Fibroblast of mammary gland (primary cell): ENCODE results near the gene LRRC10.
A peak's percentile ranks its signal among the peaks of the same experiment; 100 is the strongest.

ENCODE experiments used
- DNase-seq: peaks from one replicate; pipeline ENCODE4 v3.0.0-alpha.2; 2010; ENCODE audit warnings: low read depth
- H3K4me3 ChIP-seq: 2 replicates; pipeline ENCODE4 v1.5.1; 2011; ENCODE audit warnings: low read depth, mild to moderate bottlenecking, low read length, moderate library complexity; ENCODE audit not compliant: control insufficient read depth
- TF ChIP-seq, protein P1 (sequence below): conservative IDR thresholded peaks from 2 replicates; pipeline ENCODE4 v1.5.1; 2011; ENCODE audit warnings: low read depth, low read length, inconsistent platforms; ENCODE audit not compliant: control insufficient read depth, insufficient read depth

LRRC10 gene

DNA sequence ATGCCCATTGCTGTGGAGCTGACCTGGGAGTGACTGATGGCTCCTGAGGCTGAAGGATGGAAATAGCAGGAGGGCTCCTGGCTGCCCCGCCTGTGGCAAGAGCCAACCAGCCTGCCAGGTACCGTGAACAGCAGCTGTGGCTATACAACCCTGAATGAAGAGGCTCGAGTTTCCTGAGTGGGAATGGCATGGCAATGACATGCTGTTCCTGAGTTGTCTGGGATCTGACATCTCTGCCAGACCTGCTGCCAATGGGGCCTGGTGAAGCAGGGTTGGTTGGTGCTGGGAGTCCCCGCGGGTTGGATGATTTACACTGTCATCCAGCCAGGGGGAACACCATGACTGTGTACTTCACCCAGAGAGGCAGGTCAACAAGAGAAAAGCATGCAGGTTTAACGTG is 31.8 kb upstream of the LRRC10 start:
- no peak overlapping the region for H3K4me3 ChIP-seq
- DNase-seq, result no peak
- TF ChIP-seq, protein P1, sequence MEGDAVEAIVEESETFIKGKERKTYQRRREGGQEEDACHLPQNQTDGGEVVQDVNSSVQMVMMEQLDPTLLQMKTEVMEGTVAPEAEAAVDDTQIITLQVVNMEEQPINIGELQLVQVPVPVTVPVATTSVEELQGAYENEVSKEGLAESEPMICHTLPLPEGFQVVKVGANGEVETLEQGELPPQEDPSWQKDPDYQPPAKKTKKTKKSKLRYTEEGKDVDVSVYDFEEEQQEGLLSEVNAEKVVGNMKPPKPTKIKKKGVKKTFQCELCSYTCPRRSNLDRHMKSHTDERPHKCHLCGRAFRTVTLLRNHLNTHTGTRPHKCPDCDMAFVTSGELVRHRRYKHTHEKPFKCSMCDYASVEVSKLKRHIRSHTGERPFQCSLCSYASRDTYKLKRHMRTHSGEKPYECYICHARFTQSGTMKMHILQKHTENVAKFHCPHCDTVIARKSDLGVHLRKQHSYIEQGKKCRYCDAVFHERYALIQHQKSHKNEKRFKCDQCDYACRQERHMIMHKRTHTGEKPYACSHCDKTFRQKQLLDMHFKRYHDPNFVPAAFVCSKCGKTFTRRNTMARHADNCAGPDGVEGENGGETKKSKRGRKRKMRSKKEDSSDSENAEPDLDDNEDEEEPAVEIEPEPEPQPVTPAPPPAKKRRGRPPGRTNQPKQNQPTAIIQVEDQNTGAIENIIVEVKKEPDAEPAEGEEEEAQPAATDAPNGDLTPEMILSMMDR, result no peak

DNA sequence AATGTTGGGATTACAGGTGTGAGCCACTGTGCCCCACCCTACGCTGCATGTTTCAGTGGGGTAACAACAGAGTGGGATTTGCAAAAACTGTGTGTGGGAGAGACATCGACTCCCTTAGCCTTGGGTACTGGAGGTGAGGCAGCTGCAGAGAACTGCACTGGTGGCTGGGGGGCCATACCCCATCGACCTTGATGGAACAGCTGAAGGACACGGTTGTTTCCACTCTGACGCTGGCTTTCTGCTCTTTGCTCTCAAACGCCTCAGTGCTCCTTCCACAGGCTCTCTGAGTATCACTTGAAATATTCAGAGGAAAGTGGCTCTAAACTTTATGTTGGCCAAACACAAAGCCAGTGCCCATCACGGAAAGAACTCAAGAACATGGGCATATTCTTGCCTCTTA is 30.8 kb upstream of the LRRC10 start:
- TF ChIP-seq, protein P1, result no peak
- no peak for DNase-seq

DNA sequence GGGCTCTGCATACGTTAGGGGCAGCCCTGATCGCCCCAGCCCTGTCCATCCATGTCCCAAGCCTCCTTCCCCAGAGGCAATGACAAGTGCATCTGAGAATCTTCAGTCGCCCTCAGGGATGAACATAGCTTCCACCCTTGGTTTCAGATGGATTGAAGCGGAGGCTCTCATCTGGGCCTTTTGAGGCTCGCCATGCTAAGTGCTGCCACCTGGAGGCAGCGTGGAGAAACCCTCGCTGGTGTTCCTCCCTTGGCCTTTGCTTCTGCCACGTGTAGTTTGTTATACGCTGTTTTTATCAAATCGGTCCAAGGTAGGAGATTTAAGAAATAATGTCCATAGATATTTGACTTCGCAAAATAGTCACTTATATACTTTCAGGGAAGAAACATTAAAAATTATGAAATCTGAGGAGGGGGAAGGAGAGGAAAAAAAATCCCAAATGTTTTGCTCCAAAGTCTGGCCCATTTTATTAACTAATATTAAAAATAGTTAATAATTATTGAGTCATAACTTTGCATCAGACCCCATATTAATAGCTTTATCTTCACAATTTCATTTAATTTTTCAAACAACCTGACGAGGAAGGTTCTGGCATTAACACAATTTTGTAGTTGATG is 28.8 kb upstream of the LRRC10 start:
- TF ChIP-seq, protein P1, result peak; percentile 97
- H3K4me3 ChIP-seq, result no peak overlapping the region
- peak; percentile 71 for DNase-seq

More for the DNA sequence above, 30.8 kb upstream of the LRRC10 start:
- H3K4me3 ChIP-seq, result no peak overlapping the region

DNA sequence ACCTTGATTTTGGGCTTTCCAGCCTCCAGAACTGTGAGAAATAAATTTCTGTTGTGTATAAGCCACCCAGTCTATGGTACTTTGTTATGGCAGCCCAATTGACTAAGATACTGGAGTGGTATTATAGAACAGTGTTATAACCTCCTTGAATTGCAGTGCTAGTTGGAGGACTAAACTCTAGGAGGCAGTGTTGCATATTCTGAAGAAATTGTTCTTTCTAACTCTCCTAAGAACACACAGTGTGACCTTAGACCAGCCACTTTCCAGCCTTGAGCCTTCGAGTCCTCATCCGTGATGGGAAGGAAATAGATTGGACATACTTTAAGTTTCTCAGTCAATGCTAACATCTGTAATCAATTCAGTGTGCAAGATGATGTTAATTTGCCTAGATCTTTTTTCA is 22.4 kb upstream of the LRRC10 start:
- TF ChIP-seq, protein P1, result peak; percentile 38
- no peak overlapping the region for H3K4me3 ChIP-seq
- peak; percentile 10 for DNase-seq

DNA sequence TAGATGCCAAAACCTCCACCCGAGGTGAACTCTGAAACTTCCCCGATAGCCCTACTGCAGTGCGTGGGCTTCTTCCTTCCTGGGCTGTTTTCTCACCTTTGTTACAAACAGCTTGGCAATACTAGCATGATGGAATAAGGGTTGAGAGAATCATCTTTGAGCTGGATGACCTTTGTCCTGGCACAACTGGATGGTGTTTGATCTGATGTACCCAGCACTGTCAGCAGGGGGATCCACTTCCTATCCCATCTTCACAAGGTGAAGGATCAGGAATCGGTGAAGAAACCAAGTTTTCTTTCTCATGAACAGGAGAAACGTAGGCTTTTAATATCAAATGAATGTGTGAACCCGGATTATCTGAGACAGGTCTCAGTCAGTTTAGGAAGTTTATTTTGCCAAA is 19.5 kb upstream of the LRRC10 start:
- DNase-seq, result peak; percentile 30
- TF ChIP-seq, protein P1, result peak; percentile 49
- no peak overlapping the region for H3K4me3 ChIP-seq

DNA sequence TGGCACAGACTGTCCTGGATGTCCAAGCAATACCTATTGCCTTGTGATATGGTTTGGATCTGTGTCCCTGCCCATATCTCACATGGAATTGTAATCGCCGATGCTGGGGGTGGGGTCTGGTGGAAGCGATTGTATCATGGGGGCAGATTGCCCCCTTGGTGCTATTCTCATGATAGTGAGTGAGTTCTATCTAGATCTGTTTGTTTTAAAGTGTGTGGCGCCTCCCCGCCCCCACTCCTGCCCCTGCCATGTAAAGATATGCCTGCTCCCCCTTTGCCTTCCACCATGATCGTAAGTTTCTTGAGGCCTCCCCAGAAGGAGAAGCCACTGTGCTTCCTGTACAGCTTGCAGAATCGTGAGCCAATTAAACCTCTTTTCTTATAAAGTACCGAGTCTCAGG is 16.8 kb upstream of the LRRC10 start:
- TF ChIP-seq, protein P1, result no peak
- no peak overlapping the region for H3K4me3 ChIP-seq
- no peak for DNase-seq

DNA sequence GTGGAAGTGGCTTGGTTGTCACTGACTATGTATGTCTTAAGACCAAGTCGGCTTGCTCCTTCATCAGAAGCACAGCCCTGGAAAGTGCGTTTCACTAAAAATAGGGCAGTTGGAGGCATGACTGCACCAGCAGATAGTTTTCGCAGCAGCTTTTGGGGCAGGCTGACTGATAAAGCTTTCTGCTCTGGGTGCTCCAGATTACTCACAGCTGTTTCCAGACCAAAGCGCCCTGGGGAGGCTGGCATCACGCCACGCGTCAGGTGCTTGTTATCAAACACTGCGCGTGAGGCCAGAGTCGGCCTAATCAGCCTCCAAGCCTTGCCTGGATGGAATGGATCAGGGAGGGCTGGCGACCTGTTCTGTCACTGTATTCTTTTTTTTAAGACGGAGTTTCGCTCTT is 13.3 kb upstream of the LRRC10 start:
- no peak overlapping the region for H3K4me3 ChIP-seq
- TF ChIP-seq, protein P1, result no peak
- DNase-seq, result no peak
